Endothelial cell of umbilical vein (primary cell): ENCODE results near the gene DGKA. TPM values are rescaled to one million over a fixed set of nuclear protein-coding genes. Genes with fewer than 3 reads are reported as not detected.

Experiments used
- polyA plus RNA-seq, 4 experiments: library from polyadenylated mRNA; depleted of rRNA in 3 of 4; stranded (reverse) in 3 of 4; unstranded in 1 of 4; fragments of >200 nt; gene quantifications; 2 replicates each; pipeline versions ENCODE4 v1.2.1 to v1.2.3, GENCODE V29; 2011 to 2012; ENCODE audit warnings: missing spikeins in 1 of 4
- total RNA-seq: library from RNA; stranded (reverse); gene quantifications from 2 replicates; pipeline ENCODE4 v1.2.3, GENCODE V29; 2021

DGKA gene
- total and polyA plus RNA-seq, 2 donors (not counting 3 experiments of a cell fraction or from before 2014, with no cell fraction given) = 49.8 to 53.2 TPM

Other genes with a start within 250 kb of the DGKA start
- 0.84 and 1.0 TPM in 2 replicates for gene ITGA7, start 223.3 kb upstream of the DGKA start, total RNA-seq
- gene ITGA7, start 223.3 kb upstream of the DGKA start, polyA plus RNA-seq = 0.41 and 0.67 TPM in 2 replicates
- 84.1 and 85.6 TPM in 2 replicates for gene BLOC1S1, start 215.1 kb upstream of the DGKA start, total RNA-seq
- gene BLOC1S1, start 215.1 kb upstream of the DGKA start, polyA plus RNA-seq = 192 and 197 TPM in 2 replicates
- gene RDH5, start 210.8 kb upstream of the DGKA start, total RNA-seq = 2.7 and 6.1 TPM in 2 replicates
- gene RDH5, start 210.8 kb upstream of the DGKA start, polyA plus RNA-seq = 3.5 and 3.7 TPM in 2 replicates
- 1,054 and 1,063 TPM in 2 replicates for gene CD63, start 202.2 kb upstream of the DGKA start, total RNA-seq
- gene CD63, start 202.2 kb upstream of the DGKA start, polyA plus RNA-seq = 1,429 and 1,536 TPM in 2 replicates
- gene GDF11, start 188.0 kb upstream of the DGKA start, total RNA-seq = 18.7 and 19.8 TPM in 2 replicates
- 10.0 and 11.6 TPM in 2 replicates for gene GDF11, start 188.0 kb upstream of the DGKA start, polyA plus RNA-seq
- 88.1 and 101 TPM in 2 replicates for gene SARNP, start 113.4 kb upstream of the DGKA start, total RNA-seq
- 101 and 108 TPM in 2 replicates for gene SARNP, start 113.4 kb upstream of the DGKA start, polyA plus RNA-seq
- 55.0 and 57.8 TPM in 2 replicates for gene ORMDL2, start 113.1 kb upstream of the DGKA start, total RNA-seq
- 70.4 and 111 TPM in 2 replicates for gene ORMDL2, start 113.1 kb upstream of the DGKA start, polyA plus RNA-seq
- gene DNAJC14, start 101.6 kb upstream of the DGKA start, total RNA-seq = 29.7 and 33.3 TPM in 2 replicates
- gene DNAJC14, start 101.6 kb upstream of the DGKA start, polyA plus RNA-seq = 15.7 and 16.0 TPM in 2 replicates
- gene MMP19, start 88.2 kb upstream of the DGKA start, total RNA-seq = 0.31 and 0.78 TPM in 2 replicates
- gene MMP19, start 88.2 kb upstream of the DGKA start, polyA plus RNA-seq = 1.6 and 2.0 TPM in 2 replicates
- gene PYM1, start 3.3 kb upstream of the DGKA start, total RNA-seq = 23.5 and 24.9 TPM in 2 replicates
- gene PYM1, start 3.3 kb upstream of the DGKA start, polyA plus RNA-seq = 16.8 and 18.7 TPM in 2 replicates
- 0.42 and 0.51 TPM in 2 replicates for gene PMEL, start 34.9 kb downstream of the DGKA start, total RNA-seq
- gene PMEL, start 34.9 kb downstream of the DGKA start, polyA plus RNA-seq = 0.99 and 2.0 TPM in 2 replicates
- 63.6 and 69.8 TPM in 2 replicates for gene CDK2, start 35.7 kb downstream of the DGKA start, total RNA-seq
- 46.7 and 52.2 TPM in 2 replicates for gene CDK2, start 35.7 kb downstream of the DGKA start, polyA plus RNA-seq
- 97.4 and 103 TPM in 2 replicates for gene RAB5B, start 42.9 kb downstream of the DGKA start, total RNA-seq
- 98.8 and 105 TPM in 2 replicates for gene RAB5B, start 42.9 kb downstream of the DGKA start, polyA plus RNA-seq
- 24.3 and 24.8 TPM in 2 replicates for gene SUOX, start 66.1 kb downstream of the DGKA start, total RNA-seq
- 29.1 and 31.4 TPM in 2 replicates for gene SUOX, start 66.1 kb downstream of the DGKA start, polyA plus RNA-seq
- 3.5 and 5.4 TPM in 2 replicates for gene IKZF4, start 89.9 kb downstream of the DGKA start, total RNA-seq
- gene IKZF4, start 89.9 kb downstream of the DGKA start, polyA plus RNA-seq = 2.5 and 3.4 TPM in 2 replicates
- 57.3 and 66.7 TPM in 2 replicates for gene RPS26, start 110.8 kb downstream of the DGKA start, total RNA-seq
- gene RPS26, start 110.8 kb downstream of the DGKA start, polyA plus RNA-seq = 1,837 and 1,847 TPM in 2 replicates
- 0.11 TPM in 1 of 2 replicates, not detected in the other for gene ERBB3, start 149.0 kb downstream of the DGKA start, total RNA-seq
- gene ERBB3, start 149.0 kb downstream of the DGKA start, polyA plus RNA-seq = 0.08 and 1.5 TPM in 2 replicates
- 170 and 188 TPM in 2 replicates for gene PA2G4, start 173.4 kb downstream of the DGKA start, total RNA-seq
- 94.2 and 121 TPM in 2 replicates for gene PA2G4, start 173.4 kb downstream of the DGKA start, polyA plus RNA-seq
- gene RPL41, start 185.5 kb downstream of the DGKA start, total RNA-seq = 3,212 and 3,428 TPM in 2 replicates
- 9,033 and 9,990 TPM in 2 replicates for gene RPL41, start 185.5 kb downstream of the DGKA start, polyA plus RNA-seq
- gene ZC3H10, start 187.1 kb downstream of the DGKA start, total RNA-seq = 8.7 and 10.1 TPM in 2 replicates
- gene ZC3H10, start 187.1 kb downstream of the DGKA start, polyA plus RNA-seq = 2.6 and 3.0 TPM in 2 replicates
- 133 and 161 TPM in 2 replicates for gene ESYT1, start 197.1 kb downstream of the DGKA start, total RNA-seq
- gene ESYT1, start 197.1 kb downstream of the DGKA start, polyA plus RNA-seq = 233 and 234 TPM in 2 replicates
- 135 and 137 TPM in 2 replicates for gene MYL6B, start 221.4 kb downstream of the DGKA start, total RNA-seq
- 130 and 185 TPM in 2 replicates for gene MYL6B, start 221.4 kb downstream of the DGKA start, polyA plus RNA-seq
- gene MYL6, start 227.2 kb downstream of the DGKA start, total RNA-seq = 2,364 and 2,543 TPM in 2 replicates
- gene MYL6, start 227.2 kb downstream of the DGKA start, polyA plus RNA-seq = 6,581 and 8,470 TPM in 2 replicates